Choroid plexus epithelial cell (primary cell): ENCODE data around the gene REELD1.

Experiments used
- DNase-seq: peaks from one replicate; pipeline ENCODE4 v3.0.0-alpha.2; 2010; ENCODE audit warnings: low read depth
- H3K4me3 ChIP-seq: 2 replicates; pipeline ENCODE4 v1.5.1; 2011; ENCODE audit warnings: low read depth, mild to moderate bottlenecking, control low read depth, low read length, moderate library complexity
- CTCF ChIP-seq: conservative IDR thresholded peaks from 2 replicates; pipeline ENCODE4 v1.5.1; 2011; ENCODE audit warnings: low read depth, mild to moderate bottlenecking, control low read depth, inconsistent platforms, low read length, moderate library complexity

Gene REELD1

GRCh38 chr4:146178126-146178525 is 36.2 kb upstream of the REELD1 start:
- H3K4me3 ChIP-seq, result no peak overlapping the region
- no peak for TF ChIP-seq CTCF
- DNase-seq, result no peak

- H3K4me3 ChIP-seq, result no peak overlapping the region
- no peak for TF ChIP-seq CTCF
Observed at GRCh38 chr4:146179784-146180370, 34.5 kb upstream of the REELD1 start.

GRCh38 chr4:146182443-146182842 is 31.9 kb upstream of the REELD1 start:
- no peak overlapping the region for H3K4me3 ChIP-seq
- DNase-seq, result no peak
- TF ChIP-seq CTCF, result no peak

More at GRCh38 chr4:146179784-146180370, 34.5 kb upstream of the REELD1 start:
- DNase-seq, result no peak

GRCh38 chr4:146183209-146183608 is 31.1 kb upstream of the REELD1 start:
- no peak overlapping the region for H3K4me3 ChIP-seq
- no peak for DNase-seq
- TF ChIP-seq CTCF, result no peak

GRCh38 chr4:146186041-146186440 is 28.3 kb upstream of the REELD1 start:
- H3K4me3 ChIP-seq, result no peak overlapping the region
- no peak for TF ChIP-seq CTCF
- no peak for DNase-seq

GRCh38 chr4:146186596-146186995 is 27.7 kb upstream of the REELD1 start:
- H3K4me3 ChIP-seq, result no peak overlapping the region
- no peak for TF ChIP-seq CTCF
- DNase-seq, result peak; percentile 43

GRCh38 chr4:146190456-146190855 is 23.9 kb upstream of the REELD1 start:
- H3K4me3 ChIP-seq, result no peak overlapping the region
- DNase-seq, result no peak
- TF ChIP-seq CTCF, result no peak
